Stimulated activated CD8-positive, alpha-beta memory T cell treated with anti-CD3 and anti-CD28 coated beads, Interleukin-15, amount 100 ng/mL, for 4 hours (primary cell): Measurements from ENCODE around the gene ACTL7A.
"Not testable (repeated sequence)": the region's sequence is repeated elsewhere in the genome, so short reads cannot be mapped to it uniquely, and the experiment has no call there.

ENCODE experiments used
- DNase-seq, 2 donors: peaks; one replicate each; pipeline ENCODE4 v3.0.0-alpha.2; 2020; ENCODE audit warnings: low read depth in 2 of 2

Gene ACTL7A, protein sequence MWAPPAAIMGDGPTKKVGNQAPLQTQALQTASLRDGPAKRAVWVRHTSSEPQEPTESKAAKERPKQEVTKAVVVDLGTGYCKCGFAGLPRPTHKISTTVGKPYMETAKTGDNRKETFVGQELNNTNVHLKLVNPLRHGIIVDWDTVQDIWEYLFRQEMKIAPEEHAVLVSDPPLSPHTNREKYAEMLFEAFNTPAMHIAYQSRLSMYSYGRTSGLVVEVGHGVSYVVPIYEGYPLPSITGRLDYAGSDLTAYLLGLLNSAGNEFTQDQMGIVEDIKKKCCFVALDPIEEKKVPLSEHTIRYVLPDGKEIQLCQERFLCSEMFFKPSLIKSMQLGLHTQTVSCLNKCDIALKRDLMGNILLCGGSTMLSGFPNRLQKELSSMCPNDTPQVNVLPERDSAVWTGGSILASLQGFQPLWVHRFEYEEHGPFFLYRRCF

DNA sequence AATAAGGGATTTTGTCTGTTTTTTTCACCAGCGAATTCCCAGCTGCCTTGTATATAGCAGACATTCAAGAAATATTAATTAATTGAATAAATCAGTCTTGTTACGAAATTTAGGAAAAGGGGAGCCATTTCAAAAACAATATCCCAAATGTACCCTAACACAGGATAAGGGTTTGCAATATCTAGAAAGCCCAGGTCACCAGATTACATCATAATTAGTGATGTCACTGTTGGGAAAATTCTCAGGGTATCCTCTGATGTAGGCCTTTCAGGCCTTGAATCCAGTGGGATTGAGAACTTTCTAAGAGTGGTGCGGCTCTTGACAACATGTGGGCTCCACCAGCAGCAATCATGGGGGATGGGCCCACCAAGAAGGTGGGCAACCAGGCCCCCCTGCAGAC, at the start of gene ACTL7A:
TSS of gene ACTL7A (plus strand) at position 270 of the 400 bp plus-strand sequence. CDS start at position 327, 57 bp downstream.
- no peak for DNase-seq

GRCh38 chr9:108812396-108813025, 49.6 kb upstream of the ACTL7A start:
- no peak for DNase-seq

DNA sequence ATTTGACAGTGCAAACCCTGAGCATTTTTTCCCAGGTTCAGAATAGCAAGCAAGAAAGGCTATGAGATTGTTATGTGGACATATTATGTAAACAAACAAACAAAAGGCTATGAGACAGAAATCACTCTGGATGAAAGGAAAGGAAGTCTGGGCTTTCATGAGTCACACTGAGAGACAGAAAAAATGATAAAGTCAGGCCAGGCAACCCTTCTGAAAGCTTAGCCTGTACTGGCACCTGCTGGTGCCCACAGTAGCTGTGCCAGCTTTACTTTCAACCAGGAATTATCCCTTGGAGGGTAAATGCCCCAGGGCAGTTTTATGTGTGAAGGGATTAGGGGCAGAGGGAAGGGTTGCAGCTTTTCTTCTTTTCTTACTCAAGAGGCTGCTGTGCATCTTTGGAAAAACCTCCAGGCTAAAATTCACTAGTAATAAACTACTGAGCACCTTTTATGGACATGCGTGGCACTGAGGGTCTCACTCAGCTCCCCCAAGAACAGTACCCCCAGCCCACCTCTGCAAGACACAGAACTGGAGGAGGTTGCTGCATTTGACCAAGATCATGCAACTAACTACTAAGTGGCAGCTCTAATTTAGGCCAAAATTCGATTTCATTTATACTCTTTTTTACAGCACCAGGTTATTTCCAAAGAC, 48.0 kb upstream of the ACTL7A start:
- no peak for DNase-seq

GRCh38 chr9:108815156-108815555, 46.9 kb upstream of the ACTL7A start:
- no peak for DNase-seq

DNA sequence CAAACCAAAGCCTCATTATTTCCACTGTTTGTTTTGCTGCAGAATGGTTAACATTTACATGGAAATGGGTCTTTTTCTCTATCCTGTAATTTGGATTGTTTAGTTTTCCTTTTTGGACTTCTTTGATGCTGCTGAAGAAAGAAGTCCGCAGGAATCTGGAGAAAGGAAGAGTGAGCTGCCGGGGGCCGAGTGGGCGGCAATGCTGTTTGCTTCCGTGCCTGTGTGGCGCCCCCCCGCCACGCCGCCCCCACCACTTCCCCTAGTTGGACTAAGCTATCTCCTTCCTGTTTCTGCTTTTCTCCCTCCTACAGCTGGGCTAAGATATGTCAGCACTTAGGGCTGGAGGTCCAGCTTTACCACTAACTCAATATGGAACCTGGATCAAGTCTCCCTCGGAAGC, 46.0 kb upstream of the ACTL7A start:
- DNase-seq = no peak

- DNase-seq = no peak
Measured at GRCh38 chr9:108823829-108824228, 38.2 kb upstream of the ACTL7A start.

- no peak for DNase-seq
Measured at GRCh38 chr9:108830272-108830671, 31.8 kb upstream of the ACTL7A start.

GRCh38 chr9:108831496-108832178, 30.4 kb upstream of the ACTL7A start:
- DNase-seq = no peak

- no peak for DNase-seq
Measured at GRCh38 chr9:108832179-108832500, 29.9 kb upstream of the ACTL7A start.

DNA sequence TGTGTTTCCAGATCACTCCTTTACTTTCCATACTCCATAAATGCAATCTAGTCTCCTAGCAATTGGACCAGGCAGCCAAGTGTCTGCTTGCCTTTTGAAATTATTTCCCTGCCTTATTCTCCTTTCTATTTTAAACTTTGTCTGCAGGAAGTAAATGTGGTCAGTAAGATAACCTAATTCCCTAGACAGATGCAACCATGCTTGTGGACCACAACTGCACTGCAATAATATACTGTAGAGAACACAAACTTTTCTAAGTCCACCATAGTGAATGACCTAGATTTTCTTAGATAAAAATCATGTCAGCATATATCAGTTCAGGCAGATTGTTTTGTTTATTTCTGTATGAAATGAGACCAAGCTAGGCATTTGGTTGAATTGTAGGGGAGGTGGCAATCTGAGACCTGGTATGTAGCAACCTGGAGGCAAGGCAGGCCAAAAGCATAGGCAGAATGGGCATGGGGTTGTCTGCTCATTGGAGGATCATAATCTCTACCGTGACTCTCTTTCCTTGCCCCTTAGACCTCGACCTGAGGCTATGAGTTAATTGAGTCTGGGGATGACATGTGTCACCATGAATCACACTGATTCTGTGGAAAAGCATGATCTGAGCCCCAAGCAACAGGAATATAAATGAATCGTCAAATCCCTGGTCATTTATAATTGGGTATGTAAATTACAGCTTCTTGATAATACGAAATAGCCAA, 27.0 kb upstream of the ACTL7A start:
- DNase-seq = no peak

DNA sequence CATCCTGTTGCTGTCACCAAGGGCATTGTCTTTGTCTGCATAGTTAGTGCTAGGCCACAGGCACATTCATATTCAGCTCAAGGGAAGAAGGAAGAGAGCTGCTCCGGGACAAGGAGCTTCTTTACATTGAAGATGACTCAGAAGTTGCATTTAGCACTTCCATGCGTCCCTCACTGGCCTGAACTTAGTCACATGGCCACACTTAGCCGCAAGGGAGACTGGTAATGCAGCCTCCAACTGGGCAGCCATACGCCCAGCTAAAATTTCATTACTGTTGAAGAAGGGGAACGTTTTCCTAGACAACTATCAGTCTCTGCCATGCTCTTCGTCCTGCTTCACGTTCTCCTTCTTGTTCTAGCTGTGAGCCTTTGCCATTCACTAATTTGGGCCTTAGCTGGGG, 26.2 kb upstream of the ACTL7A start:
- no peak for DNase-seq

DNA sequence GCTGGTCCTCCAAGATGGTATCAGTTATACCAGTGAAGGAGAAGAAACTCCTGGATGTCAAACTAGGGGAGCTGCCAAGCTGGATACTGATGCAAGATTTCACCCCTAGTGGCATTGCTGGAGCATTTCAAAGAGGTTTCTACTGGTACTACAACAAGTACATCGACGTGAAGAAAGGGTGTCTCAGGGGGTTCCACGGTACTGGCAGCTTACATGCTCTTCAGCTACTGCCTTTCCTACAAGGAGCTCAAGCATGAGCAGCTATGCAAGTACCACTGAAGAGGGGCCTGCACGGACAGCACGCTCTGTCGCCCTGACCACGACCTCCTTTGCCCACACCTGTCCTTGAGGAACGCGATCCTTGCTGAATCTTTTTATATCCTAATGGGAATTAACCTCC, 25.7 kb upstream of the ACTL7A start:
- no peak for DNase-seq

DNA sequence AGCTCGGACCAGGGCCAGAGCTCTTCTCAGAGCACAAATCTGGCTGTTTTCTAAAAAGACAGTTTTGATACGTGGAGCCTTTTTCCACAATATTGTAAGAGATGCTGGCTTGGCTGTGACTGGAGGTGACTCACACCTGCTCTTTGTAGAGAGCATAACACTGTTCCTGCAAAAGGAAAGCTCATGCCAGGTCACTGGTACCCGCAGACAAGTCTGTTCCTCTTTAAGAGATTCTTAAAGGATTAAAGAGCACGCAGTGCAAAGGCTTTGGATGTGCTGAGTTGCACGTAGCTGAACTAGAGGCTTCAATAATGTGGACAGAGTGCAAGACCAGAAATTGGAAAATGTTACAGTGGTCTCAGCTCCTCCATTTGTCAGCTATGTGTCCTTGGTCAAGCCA, 25.3 kb upstream of the ACTL7A start:
- DNase-seq = no peak

GRCh38 chr9:108837530-108837929, 24.5 kb upstream of the ACTL7A start:
- no peak for DNase-seq

GRCh38 chr9:108838017-108838416, 24.0 kb upstream of the ACTL7A start:
- no peak for DNase-seq

DNA sequence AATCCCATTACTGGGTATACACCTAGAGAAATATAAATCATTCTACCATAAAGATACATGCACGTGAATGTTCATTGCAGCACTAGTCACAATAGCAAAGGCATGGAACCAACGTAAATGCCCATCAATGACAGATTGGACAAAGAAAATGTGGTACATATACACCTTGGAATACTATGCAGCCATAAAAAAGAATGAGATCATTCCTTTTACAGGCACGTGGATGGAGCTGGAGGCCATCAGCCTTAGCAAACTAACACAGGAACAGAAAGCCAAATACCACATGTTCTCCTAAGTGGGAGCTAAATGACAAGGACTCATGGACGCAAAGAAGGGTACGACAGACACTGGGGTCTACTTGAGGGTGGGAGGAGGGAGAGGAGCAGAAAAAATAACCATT, 22.5 kb upstream of the ACTL7A start:
- DNase-seq = not testable (repeated sequence)

GRCh38 chr9:108842610-108843295, 19.3 kb upstream of the ACTL7A start:
- DNase-seq = no peak

DNA sequence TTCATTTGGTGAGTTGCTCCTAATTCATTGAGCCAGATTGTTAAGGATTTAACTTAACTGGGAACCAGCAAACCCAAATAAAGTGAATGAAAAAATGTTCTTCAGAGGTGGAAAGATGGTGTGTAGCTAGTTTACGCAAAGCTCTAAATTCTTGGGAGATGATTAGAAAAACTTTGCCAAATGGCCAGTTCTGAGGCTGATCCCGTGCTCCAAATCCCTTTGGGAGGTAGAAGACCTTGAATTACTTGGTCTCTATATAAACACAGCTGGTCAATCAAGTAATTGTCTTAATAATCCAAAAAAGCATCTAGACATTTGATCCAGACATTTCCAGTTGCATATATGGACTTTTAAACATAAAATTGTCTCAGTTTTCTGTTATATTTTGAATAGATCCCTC, 17.7 kb upstream of the ACTL7A start:
- no peak for DNase-seq

- DNase-seq = no peak
Measured at GRCh38 chr9:108844856-108845255, 17.2 kb upstream of the ACTL7A start.

DNA sequence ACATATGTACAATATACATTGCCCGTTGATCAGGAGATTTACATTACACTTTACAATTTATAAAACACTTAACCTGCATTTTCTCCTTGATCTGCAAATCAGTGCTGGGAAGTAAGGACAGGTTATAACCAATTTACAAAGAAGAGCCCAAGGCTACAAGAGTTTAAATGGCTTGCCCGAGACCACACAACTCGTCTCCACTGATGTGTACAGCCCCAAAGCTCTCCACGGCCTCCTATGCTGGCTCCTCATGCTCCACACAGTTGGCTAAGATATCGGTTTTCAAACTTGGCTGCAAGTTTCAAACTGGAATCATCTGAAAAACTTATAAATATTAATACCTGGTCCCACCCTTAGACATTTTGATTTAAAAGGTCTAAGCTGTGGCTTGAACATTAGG, 16.6 kb upstream of the ACTL7A start:
- no peak for DNase-seq

DNA sequence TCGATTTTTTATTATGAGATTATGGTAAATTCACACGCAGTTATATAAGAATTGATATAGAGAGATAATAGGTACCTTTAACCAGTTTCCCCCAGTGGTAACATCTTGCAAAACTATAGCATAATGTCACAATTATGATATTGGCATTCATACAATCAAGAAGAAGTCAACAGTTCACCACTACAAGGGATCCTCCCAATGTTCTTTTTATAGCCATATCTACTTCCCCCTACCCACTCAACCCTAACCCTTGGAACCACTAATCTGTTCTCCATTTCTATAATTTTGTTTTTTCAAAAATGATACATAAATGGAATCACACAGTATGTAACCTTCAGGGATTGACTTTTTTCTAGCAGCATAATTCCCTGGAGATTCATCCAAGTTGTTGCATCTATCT, 16.1 kb upstream of the ACTL7A start:
- DNase-seq = no peak
